CD4-positive, alpha-beta T cell treated with Interleukin-10 for 1 hour (primary cell): ENCODE data around the gene SLC66A3.

Experiments used
- DNase-seq: peaks from one replicate; pipeline ENCODE4 v3.0.0-alpha.2; 2020

SLC66A3 gene

GRCh38 chr2:11155381-11156035 is at the start of gene SLC66A3:
Gene SLC66A3, plus strand, starts transcription at chr2:11155467. Its CDS starts 80 bp downstream, at chr2:11155547.
- DNase-seq, result no peak

- no peak for DNase-seq
These were observed 46.3 kb upstream of the SLC66A3 start for GRCh38 chr2:11109002-11109401.

GRCh38 chr2:11112870-11113428 is 42.3 kb upstream of the SLC66A3 start:
- DNase-seq, result no peak

GRCh38 chr2:11117776-11118175 is 37.5 kb upstream of the SLC66A3 start:
- DNase-seq, result no peak

GRCh38 chr2:11118761-11119160 is 36.5 kb upstream of the SLC66A3 start:
- no peak for DNase-seq

- DNase-seq, result no peak
These were observed 34.0 kb upstream of the SLC66A3 start for GRCh38 chr2:11121099-11121822.

GRCh38 chr2:11121823-11122155 is 33.5 kb upstream of the SLC66A3 start:
- DNase-seq, result no peak

- DNase-seq, result no peak
These were observed 32.9 kb upstream of the SLC66A3 start for GRCh38 chr2:11122380-11122779.

- no peak for DNase-seq
These were observed 32.1 kb upstream of the SLC66A3 start for GRCh38 chr2:11123001-11123809.

- peak; percentile 64 for DNase-seq
These were observed 31.2 kb upstream of the SLC66A3 start for GRCh38 chr2:11123856-11124759.

- no peak for DNase-seq
These were observed 30.6 kb upstream of the SLC66A3 start for GRCh38 chr2:11124760-11125068.

GRCh38 chr2:11127761-11128160 is 27.5 kb upstream of the SLC66A3 start:
- DNase-seq, result no peak

GRCh38 chr2:11128243-11128951 is 26.9 kb upstream of the SLC66A3 start:
- DNase-seq, result no peak

- DNase-seq, result peak; percentile 90
These were observed 25.4 kb upstream of the SLC66A3 start for GRCh38 chr2:11129598-11130449.

GRCh38 chr2:11131166-11131920 is 23.9 kb upstream of the SLC66A3 start:
- no peak for DNase-seq

GRCh38 chr2:11132036-11132671 is 23.1 kb upstream of the SLC66A3 start:
- DNase-seq, result no peak

GRCh38 chr2:11133238-11133935 is 21.9 kb upstream of the SLC66A3 start:
- DNase-seq, result no peak

GRCh38 chr2:11133936-11134320 is 21.3 kb upstream of the SLC66A3 start:
- no peak for DNase-seq

GRCh38 chr2:11134349-11134748 is 20.9 kb upstream of the SLC66A3 start:
- DNase-seq, result no peak
